Measurements from ENCODE around the gene NASP. TPM values are rescaled to one million over a fixed set of nuclear protein-coding genes. Genes with fewer than 3 reads are reported as not detected.
A peak's percentile ranks its signal among the peaks of the same experiment; 100 is the strongest.

Gene NASP
- total and polyA plus RNA-seq, 2 of the 13 experiments (the other 11 are each of a cell fraction or from before 2014, with no cell fraction given): 132 to 256 TPM

- POLR2A ChIA-PET: interaction anchor here (0.7 to 29.7 kb wide), 9 partner anchors 8 to 277 kb away, joined by 3 to 690 read pairs (median 8); partner anchors contain the start of genes CCDC163, MMACHC and PRDX1
- Histone ChIP-seq H3K27ac (ENCODE audit: extremely low read length, insufficient read depth, low read length) (peak overlapping the region; percentile 86), H3K27me3 (ENCODE audit: control insufficient read depth in 1 of 2, insufficient read depth in 2 of 2, low read length in 2 of 2) (no peaks in the 10 kb centered on the region), H3K79me2 (ENCODE audit: insufficient read depth, low read length) (peaks cover under 1% of the 10 kb centered on the region), H3K4me3 (replicated peaks in 1 of 3; ENCODE audit: insufficient read depth in 1 of 3, low read depth in 2 of 3, low read length in 3 of 3) (peak overlapping the region; percentile 13 to 65 (median 48)), H3K36me3 (replicated peaks in 1 of 2; ENCODE audit: control insufficient read depth in 1 of 2, insufficient read depth in 2 of 2, low read length in 2 of 2) (no peaks in the 10 kb centered on the region), H3K9me3 (ENCODE audit: low read length) (no peaks in the 10 kb centered on the region), H3K4me2 (ENCODE audit: low read depth, low read length) (peak overlapping the region; percentile 85), H3K4me1 (ENCODE audit: insufficient read depth, low read length) (peaks cover 56% of the 10 kb centered on the region), H3K9ac (ENCODE audit: insufficient read depth, low read depth, low read length) (peak overlapping the region; percentile 69), H4K20me1 (ENCODE audit: insufficient read depth, low read length) (no peaks in the 10 kb centered on the region), H2AFZ (ENCODE audit: low read length) (peak overlapping the region; percentile 95)
- DNase-seq (ENCODE audit: low spot score) (peak; percentile 88), ATAC-seq (peak; percentile 84), FAIRE-seq (peak; percentile 81)
- BruUV-seq (replicated peaks): no TSS peak
- intact Hi-C loops (cut with micrococcal nuclease; ENCODE audit: unreplicated experiment): loop anchor here (1.0 kb wide), 1 partner anchor 23 kb away; no protein-coding TSS in a partner anchor
- CTCF ChIA-PET (ENCODE audit: low intra/inter-chr PET ratio, low total read pairs): interaction anchor here (1.4 kb wide), 1 partner anchor 24 kb away, joined by 4 read pairs; no protein-coding TSS in a partner anchor
- WGBS (ENCODE audit: low lambda C conversion rate): 35% methylated on average over 7 of the region's 7 CpGs
- in situ Hi-C loops (cut with HindIII; ENCODE audit: extremely low pct_ligation_motif_present, low pct_unique_long_range_greater_than_20kb): no loop called here
- TF ChIP-seq ZNF224 (CRISPR knock-in tag; IDR thresholded peaks at IDR 0.05) (no peak), ZNF660 (CRISPR knock-in tag; IDR thresholded peaks at IDR 0.05; ENCODE audit: borderline replicate concordance, low read depth) (no peak), NFKB2 (CRISPR knock-in tag; IDR thresholded peaks at IDR 0.05; ENCODE audit: borderline replicate concordance) (no peak), TCF7L2 (IDR thresholded peaks at IDR 0.05; ENCODE audit: low read depth, low read length) (no peak), KMT2A (CRISPR knock-in tag; IDR thresholded peaks at IDR 0.05) (no peak), FUBP1 (CRISPR knock-in tag; IDR thresholded peaks at IDR 0.05; ENCODE audit: borderline replicate concordance) (no peak), ZNF704 (CRISPR knock-in tag; IDR thresholded peaks at IDR 0.05; ENCODE audit: borderline replicate concordance) (no peak), ZNF354B (CRISPR knock-in tag; IDR thresholded peaks at IDR 0.05) (no peak), ZNF775 (CRISPR knock-in tag; IDR thresholded peaks at IDR 0.05; ENCODE audit: borderline replicate concordance) (no peak), U2AF2 (IDR thresholded peaks at IDR 0.05; ENCODE audit: low read depth, low read length) (no peak), ATAD3A (CRISPR knock-in tag; IDR thresholded peaks at IDR 0.05) (no peak), BCL6 (CRISPR knock-in tag; IDR thresholded peaks at IDR 0.05) (peak; percentile 82), PHF8 (CRISPR knock-in tag; IDR thresholded peaks at IDR 0.05) (no peak)
- TF ChIP-seq, protein P1, sequence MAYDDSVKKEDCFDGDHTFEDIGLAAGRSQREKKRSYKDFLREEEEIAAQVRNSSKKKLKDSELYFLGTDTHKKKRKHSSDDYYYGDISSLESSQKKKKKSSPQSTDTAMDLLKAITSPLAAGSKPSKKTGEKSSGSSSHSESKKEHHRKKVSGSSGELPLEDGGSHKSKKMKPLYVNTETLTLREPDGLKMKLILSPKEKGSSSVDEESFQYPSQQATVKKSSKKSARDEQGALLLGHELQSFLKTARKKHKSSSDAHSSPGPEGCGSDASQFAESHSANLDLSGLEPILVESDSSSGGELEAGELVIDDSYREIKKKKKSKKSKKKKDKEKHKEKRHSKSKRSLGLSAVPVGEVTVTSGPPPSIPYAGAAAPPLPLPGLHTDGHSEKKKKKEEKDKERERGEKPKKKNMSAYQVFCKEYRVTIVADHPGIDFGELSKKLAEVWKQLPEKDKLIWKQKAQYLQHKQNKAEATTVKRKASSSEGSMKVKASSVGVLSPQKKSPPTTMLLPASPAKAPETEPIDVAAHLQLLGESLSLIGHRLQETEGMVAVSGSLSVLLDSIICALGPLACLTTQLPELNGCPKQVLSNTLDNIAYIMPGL (CRISPR knock-in tag; IDR thresholded peaks at IDR 0.05; ENCODE audit: borderline replicate concordance in 1 of 2, low read depth in 1 of 2): peak in 1 of 2 experiments; percentile 39; a peak in 1 of 4 replicates
- TF ChIP-seq, protein P2, sequence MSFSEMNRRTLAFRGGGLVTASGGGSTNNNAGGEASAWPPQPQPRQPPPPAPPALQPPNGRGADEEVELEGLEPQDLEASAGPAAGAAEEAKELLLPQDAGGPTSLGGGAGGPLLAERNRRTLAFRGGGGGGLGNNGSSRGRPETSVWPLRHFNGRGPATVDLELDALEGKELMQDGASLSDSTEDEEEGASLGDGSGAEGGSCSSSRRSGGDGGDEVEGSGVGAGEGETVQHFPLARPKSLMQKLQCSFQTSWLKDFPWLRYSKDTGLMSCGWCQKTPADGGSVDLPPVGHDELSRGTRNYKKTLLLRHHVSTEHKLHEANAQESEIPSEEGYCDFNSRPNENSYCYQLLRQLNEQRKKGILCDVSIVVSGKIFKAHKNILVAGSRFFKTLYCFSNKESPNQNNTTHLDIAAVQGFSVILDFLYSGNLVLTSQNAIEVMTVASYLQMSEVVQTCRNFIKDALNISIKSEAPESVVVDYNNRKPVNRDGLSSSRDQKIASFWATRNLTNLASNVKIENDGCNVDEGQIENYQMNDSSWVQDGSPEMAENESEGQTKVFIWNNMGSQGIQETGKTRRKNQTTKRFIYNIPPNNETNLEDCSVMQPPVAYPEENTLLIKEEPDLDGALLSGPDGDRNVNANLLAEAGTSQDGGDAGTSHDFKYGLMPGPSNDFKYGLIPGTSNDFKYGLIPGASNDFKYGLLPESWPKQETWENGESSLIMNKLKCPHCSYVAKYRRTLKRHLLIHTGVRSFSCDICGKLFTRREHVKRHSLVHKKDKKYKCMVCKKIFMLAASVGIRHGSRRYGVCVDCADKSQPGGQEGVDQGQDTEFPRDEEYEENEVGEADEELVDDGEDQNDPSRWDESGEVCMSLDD (CRISPR knock-in tag; IDR thresholded peaks at IDR 0.05; ENCODE audit: borderline replicate concordance): no peak
These were observed 38.1 kb upstream of the NASP start for GRCh38 chr1:45545553-45546310.

Measured in HepG2 (cell line).